Ovary (tissue), 10 donors: ENCODE measurements around the gene GALNT5. TPM values are rescaled to one million over a fixed set of nuclear protein-coding genes. Genes with fewer than 3 reads are reported as not detected.

Source experiments
- DNase-seq, 5 donors: peaks; one replicate each; pipeline ENCODE4 v3.0.0-alpha.2; 2019 to 2020
- H3K27ac ChIP-seq, 2 donors: fragments of 200-600 bp; one replicate each; pipeline versions ENCODE4 v1.5.1 to v1.8.0; 2019 to 2022
- H3K27me3 ChIP-seq: fragments of 200-600 bp; one replicate; pipeline ENCODE4 v1.8.0; 2022
- H3K36me3 ChIP-seq: fragments of 200-600 bp; sonication (generic); one replicate; pipeline ENCODE4 v1.5.1; 2019
- H3K4me1 ChIP-seq: one replicate; pipeline ENCODE4 v1.8.1; 2013; ENCODE audit warnings: mild to moderate bottlenecking, moderate library complexity; ENCODE audit not compliant: insufficient read depth
- H3K4me3 ChIP-seq: fragments of 200-600 bp; sonication (generic); one replicate; pipeline ENCODE4 v1.5.1; 2017
- H3K9me3 ChIP-seq, 2 donors: fragments of 200-600 bp in 1 of 2; sonication (generic) in 1 of 2; one replicate each; pipeline versions ENCODE4 v1.5.1 to v1.8.1; 2013 to 2019; ENCODE audit warnings: mild to moderate bottlenecking in 1 of 2, moderate library complexity in 1 of 2
- EP300 ChIP-seq: sonication (generic); formaldehyde crosslinking; IDR thresholded peaks from one replicate; pipeline ENCODE4 v1.6.1; 2017; ENCODE audit warnings: antibody characterized with exemption
- POLR2A ChIP-seq: fragments of 450-650 bp; IDR thresholded peaks from one replicate; pipeline ENCODE4 v1.6.1; 2017; ENCODE audit warnings: antibody characterized with exemption, mild to moderate bottlenecking, moderate library complexity
- WGBS, 3 donors: extraction: QIAGEN DNeasy Blood & Tissue Kit in 1 of 3; methylation state at CpG; one replicate each; pipeline versions ENCODE4 v1.1.5 to v1.1.7; 2013 to 2017; 5-methylcytosine and 5-hydroxymethylcytosine counted together
- intact Hi-C, 4 donors: fragments of 100-400 bp; cut with DNase I; formaldehyde crosslinking; loops; one replicate each; pipeline versions ENCODE4 v1.11.0 to v1.15.1; 2022 to 2023
- long read RNA-seq, 3 donors: library from polyadenylated mRNA in 2 of 3; unstranded in 2 of 3; transcript quantifications; one replicate each; pipeline ENCODE4 v2.0.0 and lab custom pipeline, GENCODE V29; 2021 to 2026
- polyA plus RNA-seq, 2 donors: library from polyadenylated mRNA; stranded (reverse); fragments of 200-250 nt in 1 of 2; fragments of 350-450 nt in 1 of 2; fragmentation: Illumina TruSeq in 1 of 2; extraction: RNeasy Lipid Tissue Mini Kit (QIAGEN cat#74804) in 1 of 2; gene quantifications; one replicate each; pipeline ENCODE4 v1.2.3, GENCODE V29; 2013 to 2014
- total RNA-seq, 7 donors: library from RNA; depleted of rRNA in 2 of 7; stranded (reverse); fragments of >200 nt in 2 of 7; fragmentation: NEBNext Ultra II Directional in 3 of 7; extraction: Animal tissue kit (Norgen Biotek cat#: 25700) in 3 of 7; gene quantifications; one replicate each; pipeline versions ENCODE4 v1.1.0 to v1.2.4, GENCODE V29; 2016 to 2023
- TF ChIP-seq, protein P1 (sequence below), 3 donors: fragments of 450-650 bp in 2 of 3; fragments of 200-600 bp in 1 of 3; IDR thresholded peaks; one replicate each; pipeline versions ENCODE4 v1.5.1 to v1.8.0; 2016 to 2022; ENCODE audit warnings: antibody characterized with exemption in 3 of 3, mild to moderate bottlenecking in 1 of 3
- donor health status: DM: no; HTN: no; CAD: no; lungs with moderate emphysema.
- donor health status: DM: no; HTN: no; CAD: no.
- donor health status: Bipolar disorder and iron deficiency.
- donor health status: DM: yes; HTN: yes; CAD: no.
- donor health status: DM: no; HTN: no; CAD: no.
- donor health status: DM: yes; HTN: yes; CAD: no.

Gene GALNT5, protein sequence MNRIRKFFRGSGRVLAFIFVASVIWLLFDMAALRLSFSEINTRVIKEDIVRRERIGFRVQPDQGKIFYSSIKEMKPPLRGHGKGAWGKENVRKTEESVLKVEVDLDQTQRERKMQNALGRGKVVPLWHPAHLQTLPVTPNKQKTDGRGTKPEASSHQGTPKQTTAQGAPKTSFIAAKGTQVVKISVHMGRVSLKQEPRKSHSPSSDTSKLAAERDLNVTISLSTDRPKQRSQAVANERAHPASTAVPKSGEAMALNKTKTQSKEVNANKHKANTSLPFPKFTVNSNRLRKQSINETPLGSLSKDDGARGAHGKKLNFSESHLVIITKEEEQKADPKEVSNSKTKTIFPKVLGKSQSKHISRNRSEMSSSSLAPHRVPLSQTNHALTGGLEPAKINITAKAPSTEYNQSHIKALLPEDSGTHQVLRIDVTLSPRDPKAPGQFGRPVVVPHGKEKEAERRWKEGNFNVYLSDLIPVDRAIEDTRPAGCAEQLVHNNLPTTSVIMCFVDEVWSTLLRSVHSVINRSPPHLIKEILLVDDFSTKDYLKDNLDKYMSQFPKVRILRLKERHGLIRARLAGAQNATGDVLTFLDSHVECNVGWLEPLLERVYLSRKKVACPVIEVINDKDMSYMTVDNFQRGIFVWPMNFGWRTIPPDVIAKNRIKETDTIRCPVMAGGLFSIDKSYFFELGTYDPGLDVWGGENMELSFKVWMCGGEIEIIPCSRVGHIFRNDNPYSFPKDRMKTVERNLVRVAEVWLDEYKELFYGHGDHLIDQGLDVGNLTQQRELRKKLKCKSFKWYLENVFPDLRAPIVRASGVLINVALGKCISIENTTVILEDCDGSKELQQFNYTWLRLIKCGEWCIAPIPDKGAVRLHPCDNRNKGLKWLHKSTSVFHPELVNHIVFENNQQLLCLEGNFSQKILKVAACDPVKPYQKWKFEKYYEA
- total RNA-seq (under 1 TPM in 3 of 7 donors, not detected in 4; 0.12 to 0.80 (median 0.15) TPM), polyA plus RNA-seq (under 1 TPM; 0.05 to 0.22 TPM)
- long read RNA-seq, donor 1: 0 reads
- long read RNA-seq, donor 2: 0 reads
- long read RNA-seq, donor 3: 0 reads

DNA sequence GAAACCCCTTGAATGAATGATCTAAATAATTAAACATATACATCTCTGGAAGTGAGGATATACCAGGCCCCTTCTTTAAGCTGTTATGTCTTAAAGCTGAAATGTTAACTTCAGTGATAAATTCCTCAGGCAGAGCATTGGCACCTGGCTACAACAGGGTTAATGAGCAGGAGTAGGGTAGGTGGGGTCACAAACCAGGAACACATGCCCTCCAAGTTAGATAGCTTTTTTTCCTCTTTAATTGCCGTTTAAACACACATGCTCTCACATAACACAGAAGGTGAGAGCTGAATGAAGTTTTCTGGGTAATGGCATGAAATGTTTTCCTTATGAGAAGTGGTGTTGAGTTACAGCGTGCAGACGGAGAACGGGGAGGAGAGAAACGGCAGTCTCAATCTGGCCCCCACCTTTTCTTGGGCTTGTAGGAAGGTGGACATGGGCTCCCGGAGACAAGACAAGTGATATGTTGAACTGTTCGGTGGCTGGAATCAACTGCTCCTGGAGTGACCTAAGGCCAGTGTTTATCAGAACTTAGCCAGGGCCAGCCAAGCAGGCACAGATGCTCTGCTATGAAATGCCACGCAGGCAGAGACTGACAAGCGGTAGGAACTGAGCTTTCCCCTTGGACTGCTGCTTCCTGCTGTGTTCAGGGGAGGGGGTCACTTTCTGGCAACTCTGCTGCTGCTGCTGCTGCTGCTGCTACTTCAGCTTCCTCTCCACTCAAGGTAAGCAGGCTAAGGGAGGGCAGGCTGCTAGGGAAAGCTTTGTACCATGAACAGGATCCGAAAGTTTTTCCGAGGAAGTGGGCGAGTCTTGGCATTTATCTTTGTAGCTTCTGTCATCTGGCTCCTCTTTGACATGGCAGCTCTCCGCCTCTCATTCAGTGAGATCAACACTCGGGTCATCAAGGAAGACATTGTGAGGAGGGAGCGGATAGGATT, at the start of gene GALNT5:
Gene GALNT5, plus strand, starts transcription at position 394 of the 941 bp plus-strand sequence. Its CDS starts 378 bp downstream, at position 772.
- WGBS, 3 donors: 9 to 12% (median 9%) methylated on average over 15 of the region's 15 CpGs
- Histone ChIP-seq H3K27me3 (no peaks in the 10 kb centered on the region), H3K27ac (no peak within 1 kb of the TSS), H3K4me3 (peak within 1 kb of the TSS; percentile 3), H3K36me3 (no peaks in the 10 kb centered on the region), H3K9me3 (no peaks in the 10 kb centered on the region), H3K4me1 (no peaks in the 10 kb centered on the region)
- DNase-seq: no peak
- TF ChIP-seq, protein P1, sequence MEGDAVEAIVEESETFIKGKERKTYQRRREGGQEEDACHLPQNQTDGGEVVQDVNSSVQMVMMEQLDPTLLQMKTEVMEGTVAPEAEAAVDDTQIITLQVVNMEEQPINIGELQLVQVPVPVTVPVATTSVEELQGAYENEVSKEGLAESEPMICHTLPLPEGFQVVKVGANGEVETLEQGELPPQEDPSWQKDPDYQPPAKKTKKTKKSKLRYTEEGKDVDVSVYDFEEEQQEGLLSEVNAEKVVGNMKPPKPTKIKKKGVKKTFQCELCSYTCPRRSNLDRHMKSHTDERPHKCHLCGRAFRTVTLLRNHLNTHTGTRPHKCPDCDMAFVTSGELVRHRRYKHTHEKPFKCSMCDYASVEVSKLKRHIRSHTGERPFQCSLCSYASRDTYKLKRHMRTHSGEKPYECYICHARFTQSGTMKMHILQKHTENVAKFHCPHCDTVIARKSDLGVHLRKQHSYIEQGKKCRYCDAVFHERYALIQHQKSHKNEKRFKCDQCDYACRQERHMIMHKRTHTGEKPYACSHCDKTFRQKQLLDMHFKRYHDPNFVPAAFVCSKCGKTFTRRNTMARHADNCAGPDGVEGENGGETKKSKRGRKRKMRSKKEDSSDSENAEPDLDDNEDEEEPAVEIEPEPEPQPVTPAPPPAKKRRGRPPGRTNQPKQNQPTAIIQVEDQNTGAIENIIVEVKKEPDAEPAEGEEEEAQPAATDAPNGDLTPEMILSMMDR (IDR thresholded peaks at IDR 0.05): no peak
- TF ChIP-seq POLR2A (no peak), EP300 (no peak)
- intact Hi-C loops: no loop called here

DNA sequence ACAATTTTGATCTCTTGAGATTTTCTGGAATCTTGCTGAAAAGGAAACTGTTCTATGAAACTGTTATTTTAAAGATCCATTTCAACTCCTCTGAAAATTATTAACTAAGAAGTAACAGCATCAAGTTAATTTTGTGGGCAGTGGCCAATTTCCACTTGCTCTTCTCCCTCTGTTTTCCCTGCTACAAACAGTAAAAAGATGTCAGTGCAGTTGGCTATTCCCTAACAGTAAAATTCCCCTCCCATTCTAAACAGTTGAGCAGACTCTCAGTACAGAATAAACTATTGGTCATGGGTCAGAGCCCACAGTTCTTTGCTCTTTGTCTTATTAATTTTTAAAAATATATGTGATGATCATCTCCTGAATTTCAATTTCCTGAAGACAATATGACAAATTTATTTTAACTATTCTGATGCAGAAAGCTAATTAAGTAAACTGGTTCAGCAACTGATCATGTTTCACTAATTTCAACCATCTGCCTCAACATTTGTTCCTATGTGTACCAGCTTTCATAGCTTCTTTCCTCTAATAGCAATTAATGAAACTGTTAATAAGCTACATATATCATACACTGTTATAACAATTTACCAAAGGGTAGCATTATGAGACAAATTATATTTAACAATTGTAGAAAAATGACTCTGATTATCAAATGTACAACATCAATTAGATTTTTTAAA, 41.1 kb upstream of the GALNT5 start:
- H3K4me1 ChIP-seq: no peaks in the 10 kb centered on the region
- no peaks in the 10 kb centered on the region for H3K27me3 ChIP-seq
- intact Hi-C loops: no loop called here
- no peak for DNase-seq
- no peaks in the 10 kb centered on the region for H3K36me3 ChIP-seq
- TF ChIP-seq EP300 (no peak), POLR2A (no peak)
- TF ChIP-seq, protein P1 (IDR thresholded peaks at IDR 0.05): no peak
- H3K27ac ChIP-seq: no peak overlapping the region
- no peak overlapping the region for H3K4me3 ChIP-seq
- H3K9me3 ChIP-seq: no peaks in the 10 kb centered on the region

DNA sequence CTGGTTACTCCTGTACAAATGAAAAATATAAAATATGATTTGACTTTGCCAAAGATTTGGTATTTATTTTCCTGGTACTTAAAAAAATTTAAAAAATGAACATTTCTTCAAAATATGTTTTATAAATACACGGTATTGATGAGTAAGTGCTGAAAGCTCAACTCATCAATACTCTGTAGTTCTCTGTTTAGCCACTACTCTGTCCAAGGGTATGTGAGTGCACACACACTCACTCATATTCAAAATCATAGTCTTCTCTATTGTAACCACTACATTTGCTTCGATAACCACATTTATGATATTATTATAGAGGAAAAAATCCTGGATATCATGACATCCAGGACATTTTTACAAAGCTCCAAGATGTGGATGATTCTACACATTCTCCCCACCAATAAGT, 40.1 kb upstream of the GALNT5 start:
- Histone ChIP-seq H3K36me3 (no peaks in the 10 kb centered on the region), H3K4me3 (no peak overlapping the region), H3K4me1 (no peaks in the 10 kb centered on the region), H3K9me3 (no peaks in the 10 kb centered on the region), H3K27me3 (no peaks in the 10 kb centered on the region), H3K27ac (no peak overlapping the region)
- WGBS, 3 donors: 87 to 91% (median 91%) methylated on average over 2 of the region's 2 CpGs
- DNase-seq: no peak
- TF ChIP-seq, protein P1 (IDR thresholded peaks at IDR 0.05): no peak
- TF ChIP-seq EP300 (no peak), POLR2A (no peak)
- intact Hi-C loops: no loop called here
